ENCODE results near the gene MAFG.

Gene MAFG

GRCh38 chr17:81951785-81952684 lies 24.5 kb upstream of the MAFG start (continued):
- TF ChIP-seq ZNF555 (tag by site-specific recombination; conservative IDR thresholded peaks at IDR 0.05) = no peak
- no peak for TF ChIP-seq ZNF707 (tag by site-specific recombination; IDR thresholded peaks at IDR 0.05)
- TF ChIP-seq KLF8 (tag by site-specific recombination; IDR thresholded peaks at IDR 0.05) = no peak
- no peak for TF ChIP-seq ZNF76 (tag by site-specific recombination; IDR thresholded peaks at IDR 0.05; ENCODE audit: borderline replicate concordance, low read depth)
- TF ChIP-seq ZNF600 (tag by site-specific recombination; IDR thresholded peaks at IDR 0.05) = no peak
- TF ChIP-seq ZNF658 (tag by site-specific recombination; IDR thresholded peaks at IDR 0.05) = no peak

DNA sequence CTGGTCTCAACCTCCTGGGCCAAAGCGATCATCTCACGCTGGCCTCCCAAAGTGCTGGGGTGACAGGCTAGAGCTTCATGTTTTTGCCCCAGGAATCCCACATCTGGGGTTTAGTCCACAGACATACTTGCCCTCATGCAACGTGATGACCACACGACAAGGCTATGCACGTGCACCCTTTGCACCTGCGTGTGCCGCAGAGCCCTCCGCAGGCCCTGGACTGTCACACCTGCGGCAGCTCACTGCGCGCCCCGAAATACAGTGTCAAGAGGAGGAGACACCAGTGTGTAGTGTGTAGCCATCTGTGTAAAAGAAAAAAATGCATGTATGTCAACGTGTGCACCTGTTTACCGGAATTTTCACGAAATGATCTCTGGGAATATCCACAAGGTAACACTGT lies 23.0 kb upstream of the MAFG start:
- no peaks in the 10 kb centered on the region for H3K36me3 ChIP-seq (ENCODE audit: control insufficient read depth in 2 of 2, insufficient read depth in 1 of 2, low read length in 2 of 2)
- H3K4me3 ChIP-seq (ENCODE audit: low read depth, low read length) = no peak overlapping the region
- no peaks in the 10 kb centered on the region for H3K4me1 ChIP-seq (ENCODE audit: control insufficient read depth, insufficient read depth, low read length)
- H3K9me3 ChIP-seq (ENCODE audit: control insufficient read depth, insufficient read depth, low read depth, low read length) = no peaks in the 10 kb centered on the region
- H3K27ac ChIP-seq (ENCODE audit: extremely low read depth, low read depth, low read length) = no peak overlapping the region
- TF ChIP-seq ZNF140 (tag by site-specific recombination; IDR thresholded peaks at IDR 0.05) (no peak), ZNF473 (tag by site-specific recombination; IDR thresholded peaks at IDR 0.05) (no peak), ZNF558 (tag by site-specific recombination; IDR thresholded peaks at IDR 0.05) (no peak), ZNF654 (tag by site-specific recombination; IDR thresholded peaks at IDR 0.05; ENCODE audit: low read depth) (no peak), ZNF280D (tag by site-specific recombination; IDR thresholded peaks at IDR 0.05) (no peak), ZNF426 (tag by site-specific recombination; IDR thresholded peaks at IDR 0.05) (no peak), ZNF777 (tag by site-specific recombination; IDR thresholded peaks at IDR 0.05; ENCODE audit: borderline replicate concordance) (no peak), ZNF76 (tag by site-specific recombination; IDR thresholded peaks at IDR 0.05; ENCODE audit: borderline replicate concordance, low read depth) (no peak), ZNF624 (tag by site-specific recombination; IDR thresholded peaks at IDR 0.05) (no peak), ZNF701 (tag by site-specific recombination; IDR thresholded peaks at IDR 0.05) (no peak), EGR2 (tag by site-specific recombination; IDR thresholded peaks at IDR 0.05; ENCODE audit: low read depth) (no peak), ZNF24 (tag by site-specific recombination; IDR thresholded peaks at IDR 0.05) (no peak), ZNF398 (tag by site-specific recombination; IDR thresholded peaks at IDR 0.05) (no peak), ZBTB11 (tag by site-specific recombination; conservative IDR thresholded peaks at IDR 0.05; ENCODE audit: low read depth) (no peak)
- TF ChIP-seq, protein P1, sequence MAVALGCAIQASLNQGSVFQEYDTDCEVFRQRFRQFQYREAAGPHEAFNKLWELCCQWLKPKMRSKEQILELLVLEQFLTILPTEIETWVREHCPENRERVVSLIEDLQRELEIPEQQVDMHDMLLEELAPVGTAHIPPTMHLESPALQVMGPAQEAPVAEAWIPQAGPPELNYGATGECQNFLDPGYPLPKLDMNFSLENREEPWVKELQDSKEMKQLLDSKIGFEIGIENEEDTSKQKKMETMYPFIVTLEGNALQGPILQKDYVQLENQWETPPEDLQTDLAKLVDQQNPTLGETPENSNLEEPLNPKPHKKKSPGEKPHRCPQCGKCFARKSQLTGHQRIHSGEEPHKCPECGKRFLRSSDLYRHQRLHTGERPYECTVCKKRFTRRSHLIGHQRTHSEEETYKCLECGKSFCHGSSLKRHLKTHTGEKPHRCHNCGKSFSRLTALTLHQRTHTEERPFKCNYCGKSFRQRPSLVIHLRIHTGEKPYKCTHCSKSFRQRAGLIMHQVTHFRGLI (tag by site-specific recombination; IDR thresholded peaks at IDR 0.05) = no peak
- TF ChIP-seq, protein P2, sequence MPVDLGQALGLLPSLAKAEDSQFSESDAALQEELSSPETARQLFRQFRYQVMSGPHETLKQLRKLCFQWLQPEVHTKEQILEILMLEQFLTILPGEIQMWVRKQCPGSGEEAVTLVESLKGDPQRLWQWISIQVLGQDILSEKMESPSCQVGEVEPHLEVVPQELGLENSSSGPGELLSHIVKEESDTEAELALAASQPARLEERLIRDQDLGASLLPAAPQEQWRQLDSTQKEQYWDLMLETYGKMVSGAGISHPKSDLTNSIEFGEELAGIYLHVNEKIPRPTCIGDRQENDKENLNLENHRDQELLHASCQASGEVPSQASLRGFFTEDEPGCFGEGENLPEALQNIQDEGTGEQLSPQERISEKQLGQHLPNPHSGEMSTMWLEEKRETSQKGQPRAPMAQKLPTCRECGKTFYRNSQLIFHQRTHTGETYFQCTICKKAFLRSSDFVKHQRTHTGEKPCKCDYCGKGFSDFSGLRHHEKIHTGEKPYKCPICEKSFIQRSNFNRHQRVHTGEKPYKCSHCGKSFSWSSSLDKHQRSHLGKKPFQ (tag by site-specific recombination; IDR thresholded peaks at IDR 0.05) = no peak
- POLR2A ChIA-PET = interaction anchor here (1.0 kb wide), 1 partner anchor 17 kb away, joined by 10 read pairs; no protein-coding TSS in a partner anchor
- CTCF ChIA-PET = interaction anchor here (0.7 to 1.8 kb wide), 2 partner anchors 9 to 85 kb away, joined by 5 to 8 read pairs; no protein-coding TSS in a partner anchor
